ENCODE measurements around the gene WBP4.

WBP4 gene, protein sequence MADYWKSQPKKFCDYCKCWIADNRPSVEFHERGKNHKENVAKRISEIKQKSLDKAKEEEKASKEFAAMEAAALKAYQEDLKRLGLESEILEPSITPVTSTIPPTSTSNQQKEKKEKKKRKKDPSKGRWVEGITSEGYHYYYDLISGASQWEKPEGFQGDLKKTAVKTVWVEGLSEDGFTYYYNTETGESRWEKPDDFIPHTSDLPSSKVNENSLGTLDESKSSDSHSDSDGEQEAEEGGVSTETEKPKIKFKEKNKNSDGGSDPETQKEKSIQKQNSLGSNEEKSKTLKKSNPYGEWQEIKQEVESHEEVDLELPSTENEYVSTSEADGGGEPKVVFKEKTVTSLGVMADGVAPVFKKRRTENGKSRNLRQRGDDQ

DNA sequence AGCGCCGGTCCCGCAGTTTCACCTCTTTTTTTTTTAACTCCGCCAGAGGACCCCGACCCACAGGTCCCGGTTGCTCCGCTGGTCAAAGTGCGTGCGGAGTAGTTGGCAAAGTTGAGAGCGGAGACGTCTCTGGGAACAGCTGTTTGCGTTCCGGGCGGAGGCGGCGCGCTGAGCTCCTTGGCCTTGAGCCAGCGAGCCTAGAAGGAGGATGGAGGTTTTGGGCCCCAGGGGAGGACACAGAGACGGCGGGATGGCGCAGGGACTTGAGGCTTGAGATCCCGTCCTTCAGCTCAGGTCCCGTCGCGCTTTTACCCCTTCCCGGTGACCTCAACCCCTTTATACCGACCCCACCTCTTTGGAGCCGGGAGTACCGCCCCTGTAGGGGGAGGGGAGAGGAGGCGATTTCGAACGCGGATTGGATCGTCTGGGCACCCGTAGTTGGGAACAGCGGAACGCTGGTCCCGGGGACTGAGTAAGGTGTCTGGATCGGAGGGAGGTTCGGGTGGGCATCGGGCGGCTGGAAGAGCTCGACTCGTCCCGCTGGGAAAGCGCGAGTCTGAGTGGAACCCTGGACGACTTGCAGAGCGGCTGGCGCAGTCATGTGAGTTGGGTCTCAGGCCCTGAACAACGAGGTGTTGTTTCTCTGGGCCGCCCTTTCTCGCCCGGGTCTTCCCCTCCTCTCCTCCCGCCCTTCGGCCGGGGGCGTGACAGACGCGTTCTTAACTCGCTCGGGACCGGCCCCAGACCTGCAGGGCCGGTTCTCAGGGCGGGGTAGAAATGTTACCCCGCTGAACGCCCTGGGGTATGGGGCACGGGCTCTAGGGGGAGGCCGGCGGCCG is at the start of gene WBP4:
Gene WBP4, plus strand, starts transcription at position 435 of the 839 bp plus-strand sequence. Its CDS starts 165 bp downstream, at position 600.
- peak within 1 kb of the TSS; percentile 90 for H3K4me3 ChIP-seq (ENCODE audit: low read depth, low read length)
- peak; percentile 22; the same call in 1 of the 2 replicates for TF ChIP-seq MYC (IDR thresholded peaks at IDR 0.05; ENCODE audit: low read depth, low read length)
- TF ChIP-seq POLR2A (IDR thresholded peaks at IDR 0.05; ENCODE audit: extremely low read depth, insufficient read length), result peak; percentile 65
- TF ChIP-seq, protein P1, sequence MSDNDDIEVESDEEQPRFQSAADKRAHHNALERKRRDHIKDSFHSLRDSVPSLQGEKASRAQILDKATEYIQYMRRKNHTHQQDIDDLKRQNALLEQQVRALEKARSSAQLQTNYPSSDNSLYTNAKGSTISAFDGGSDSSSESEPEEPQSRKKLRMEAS (IDR thresholded peaks at IDR 0.05; ENCODE audit: low read depth, low read length), result peak; percentile 44; the same call in 1 of the 2 replicates
- TF ChIP-seq, protein P2, sequence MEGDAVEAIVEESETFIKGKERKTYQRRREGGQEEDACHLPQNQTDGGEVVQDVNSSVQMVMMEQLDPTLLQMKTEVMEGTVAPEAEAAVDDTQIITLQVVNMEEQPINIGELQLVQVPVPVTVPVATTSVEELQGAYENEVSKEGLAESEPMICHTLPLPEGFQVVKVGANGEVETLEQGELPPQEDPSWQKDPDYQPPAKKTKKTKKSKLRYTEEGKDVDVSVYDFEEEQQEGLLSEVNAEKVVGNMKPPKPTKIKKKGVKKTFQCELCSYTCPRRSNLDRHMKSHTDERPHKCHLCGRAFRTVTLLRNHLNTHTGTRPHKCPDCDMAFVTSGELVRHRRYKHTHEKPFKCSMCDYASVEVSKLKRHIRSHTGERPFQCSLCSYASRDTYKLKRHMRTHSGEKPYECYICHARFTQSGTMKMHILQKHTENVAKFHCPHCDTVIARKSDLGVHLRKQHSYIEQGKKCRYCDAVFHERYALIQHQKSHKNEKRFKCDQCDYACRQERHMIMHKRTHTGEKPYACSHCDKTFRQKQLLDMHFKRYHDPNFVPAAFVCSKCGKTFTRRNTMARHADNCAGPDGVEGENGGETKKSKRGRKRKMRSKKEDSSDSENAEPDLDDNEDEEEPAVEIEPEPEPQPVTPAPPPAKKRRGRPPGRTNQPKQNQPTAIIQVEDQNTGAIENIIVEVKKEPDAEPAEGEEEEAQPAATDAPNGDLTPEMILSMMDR (IDR thresholded peaks at IDR 0.05; ENCODE audit: low read depth, low read length), result no peak

DNA sequence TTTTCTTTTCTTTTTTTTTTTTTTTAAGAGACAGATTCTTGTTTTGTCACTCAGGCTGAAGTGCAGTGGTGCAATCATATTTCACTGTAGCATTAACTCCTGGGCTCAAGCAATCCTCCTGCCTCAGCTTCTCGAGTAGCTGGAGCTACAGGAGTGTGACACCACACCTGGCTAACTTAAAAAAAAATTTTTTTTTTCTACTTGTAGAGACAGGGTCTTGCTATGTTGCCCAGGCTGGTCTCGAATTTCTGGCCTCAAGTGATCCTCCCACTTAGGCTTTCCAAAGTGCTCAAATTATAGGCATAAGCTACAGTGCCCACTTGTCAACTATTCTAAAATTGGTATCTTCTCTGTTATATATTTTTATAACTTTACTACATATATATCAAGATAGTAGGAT is 48.8 kb upstream of the WBP4 start:
- no peak overlapping the region for H3K4me3 ChIP-seq (ENCODE audit: low read depth, low read length)
- TF ChIP-seq, protein P2 (IDR thresholded peaks at IDR 0.05; ENCODE audit: low read depth, low read length), result no peak
- TF ChIP-seq, protein P1 (IDR thresholded peaks at IDR 0.05; ENCODE audit: low read depth, low read length), result no peak
- TF ChIP-seq POLR2A (IDR thresholded peaks at IDR 0.05; ENCODE audit: extremely low read depth, insufficient read length), result no peak
- TF ChIP-seq MYC (IDR thresholded peaks at IDR 0.05; ENCODE audit: low read depth, low read length), result no peak
- no peak for DNase-seq (ENCODE audit: low read depth)

More for the DNA sequence above, at the start of gene WBP4:
- peak; percentile 96 for DNase-seq (ENCODE audit: low read depth)

DNA sequence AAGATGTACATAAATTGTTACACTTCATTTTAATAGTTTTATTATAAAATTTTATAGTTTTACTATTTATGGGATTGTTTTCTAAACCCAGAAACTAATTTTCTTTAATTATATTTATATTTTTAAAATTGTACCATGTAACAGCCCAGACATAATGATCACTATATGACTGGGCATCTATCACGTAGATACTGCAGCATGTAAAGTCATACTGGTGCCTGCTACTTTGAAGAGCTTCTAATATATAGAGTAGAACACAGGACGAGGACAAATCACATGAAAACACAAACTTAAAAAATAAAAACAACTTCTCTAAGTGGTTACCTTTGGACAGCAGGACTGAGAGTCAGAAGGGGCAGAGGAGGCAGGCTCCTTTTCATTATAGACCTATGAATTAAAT is 47.5 kb upstream of the WBP4 start:
- no peak for DNase-seq (ENCODE audit: low read depth)
- H3K4me3 ChIP-seq (ENCODE audit: low read depth, low read length), result peak overlapping the region; percentile 62
- no peak for TF ChIP-seq POLR2A (IDR thresholded peaks at IDR 0.05; ENCODE audit: extremely low read depth, insufficient read length)
- TF ChIP-seq, protein P1 (IDR thresholded peaks at IDR 0.05; ENCODE audit: low read depth, low read length), result no peak
- TF ChIP-seq MYC (IDR thresholded peaks at IDR 0.05; ENCODE audit: low read depth, low read length), result no peak
- TF ChIP-seq, protein P2 (IDR thresholded peaks at IDR 0.05; ENCODE audit: low read depth, low read length), result no peak

DNA sequence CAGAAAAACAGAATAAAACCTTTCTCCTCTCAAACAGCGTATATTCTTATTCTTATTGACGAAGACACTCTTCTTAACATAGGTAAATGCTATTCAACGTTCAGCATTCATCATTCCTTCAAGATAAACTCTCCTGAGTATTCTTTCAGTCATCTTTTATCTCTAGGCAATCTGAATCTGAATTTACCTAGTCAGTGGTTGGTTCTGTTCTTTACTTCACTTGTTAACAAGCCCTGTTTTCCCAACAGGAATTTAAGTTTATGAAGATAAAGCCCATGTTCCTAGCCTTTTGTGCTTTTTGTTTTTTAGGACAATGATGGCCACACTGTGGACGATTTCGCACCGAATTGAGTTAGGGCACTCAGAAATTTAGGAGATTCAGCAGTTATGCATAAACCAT is 45.4 kb upstream of the WBP4 start:
- TF ChIP-seq POLR2A (IDR thresholded peaks at IDR 0.05; ENCODE audit: extremely low read depth, insufficient read length) (no peak), MYC (IDR thresholded peaks at IDR 0.05; ENCODE audit: low read depth, low read length) (no peak)
- TF ChIP-seq, protein P2 (IDR thresholded peaks at IDR 0.05; ENCODE audit: low read depth, low read length), result no peak
- TF ChIP-seq, protein P1 (IDR thresholded peaks at IDR 0.05; ENCODE audit: low read depth, low read length), result no peak
- DNase-seq (ENCODE audit: low read depth), result no peak
- peak overlapping the region; percentile 62 for H3K4me3 ChIP-seq (ENCODE audit: low read depth, low read length)

DNA sequence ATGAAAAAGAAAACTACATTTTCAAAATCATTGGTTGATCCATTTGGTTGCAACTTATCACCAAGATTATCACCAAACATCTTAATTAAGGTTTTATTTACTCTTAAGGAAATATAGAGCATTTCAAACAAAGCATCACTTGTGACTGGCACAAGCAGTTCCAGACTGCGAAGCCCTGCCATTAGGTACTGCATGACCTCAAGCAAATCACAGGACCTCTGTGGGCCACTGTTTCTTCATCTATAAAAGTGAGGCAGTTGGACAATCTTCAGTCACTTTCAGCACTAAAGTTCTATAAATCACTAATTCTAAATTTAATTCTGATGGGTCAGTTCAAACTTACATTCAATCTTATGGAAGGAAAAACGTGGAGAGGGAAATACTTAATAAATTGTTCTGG is 44.1 kb upstream of the WBP4 start:
- H3K4me3 ChIP-seq (ENCODE audit: low read depth, low read length), result peak overlapping the region; percentile 92
- TF ChIP-seq MYC (IDR thresholded peaks at IDR 0.05; ENCODE audit: low read depth, low read length) (no peak), POLR2A (IDR thresholded peaks at IDR 0.05; ENCODE audit: extremely low read depth, insufficient read length) (peak; percentile 15)
- TF ChIP-seq, protein P2 (IDR thresholded peaks at IDR 0.05; ENCODE audit: low read depth, low read length), result no peak
- TF ChIP-seq, protein P1 (IDR thresholded peaks at IDR 0.05; ENCODE audit: low read depth, low read length), result 0 out of 2 replicates have a peak, but pooled peaks have one; percentile 46
- peak; percentile 65 for DNase-seq (ENCODE audit: low read depth)
